ENCODE measurements around the gene ZNF236. TPM values are rescaled to one million over a fixed set of nuclear protein-coding genes. Genes with fewer than 3 reads are reported as not detected.

The ZNF236 gene
- total RNA-seq, 6 experiments from 2014 or later = 3.8 to 7.6 (median 5.8) TPM

DNA sequence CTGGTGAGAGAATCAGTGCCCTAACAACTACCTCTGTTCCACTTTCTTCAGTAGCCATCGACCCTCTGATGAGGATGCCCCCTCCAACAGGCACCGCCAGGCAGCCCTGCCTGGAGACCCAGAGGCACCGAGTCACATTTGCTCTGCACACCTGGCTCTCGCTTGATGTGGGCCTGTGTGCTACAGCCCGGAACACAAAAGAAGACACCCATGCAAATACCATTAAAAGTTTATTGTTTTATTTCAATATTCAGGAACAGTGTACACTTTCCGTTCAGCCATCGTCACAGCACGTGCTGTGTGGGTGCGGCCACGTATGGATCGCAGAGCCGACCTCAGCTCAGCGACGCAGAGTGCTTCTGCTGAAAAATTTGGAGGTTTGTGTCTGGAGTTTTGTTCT, 156.3 kb downstream of the ZNF236 start:
- DNase-seq = peak in 1 of 3 donors; percentile 38
- peaks cover 0 to 12% (median 2%) of the 10 kb centered on the region in 4 donors for H3K4me1 ChIP-seq
- H3K27ac ChIP-seq = no peak overlapping the region
- no peak overlapping the region for H3K4me3 ChIP-seq
- H3K27me3 ChIP-seq = no peaks in the 10 kb centered on the region
- H3K9me3 ChIP-seq = no peaks in the 10 kb centered on the region
- WGBS (ENCODE audit: insufficient coverage, low coverage, low lambda C conversion rate, missing lambda C conversion rate) = 96% methylated on average over 9 of the region's 14 CpGs
- intact Hi-C loops (cut with DNase I) = no loop called here
- ATAC-seq = no peak
- H3K36me3 ChIP-seq = no peaks in the 10 kb centered on the region
- TF ChIP-seq CTCF (IDR thresholded peaks at IDR 0.05) (no peak), POLR2A (IDR thresholded peaks at IDR 0.05) (no peak)

GRCh38 chr18:76979111-76979751, 156.9 kb downstream of the ZNF236 start:
- ATAC-seq (no peak), DNase-seq (peak in 1 of 3 donors; percentile 39)
- Histone ChIP-seq H3K27me3 (no peaks in the 10 kb centered on the region), H3K9me3 (no peaks in the 10 kb centered on the region), H3K4me3 (no peak overlapping the region), H3K36me3 (no peaks in the 10 kb centered on the region), H3K27ac (no peak overlapping the region), H3K4me1 (peaks cover 0 to 12% (median 2%) of the 10 kb centered on the region in 4 donors)
- 90% methylated on average over 11 of the region's 31 CpGs for WGBS (ENCODE audit: insufficient coverage, low coverage, low lambda C conversion rate, missing lambda C conversion rate)
- intact Hi-C loops (cut with DNase I) = no loop called here
- TF ChIP-seq POLR2A (IDR thresholded peaks at IDR 0.05) = no peak
- no peak for TF ChIP-seq CTCF (IDR thresholded peaks at IDR 0.05)

- 72% methylated on average over 13 of the region's 17 CpGs for WGBS (ENCODE audit: insufficient coverage, low coverage, low lambda C conversion rate, missing lambda C conversion rate)
- DNase-seq = peak in 1 of 3 donors; percentile 38
- intact Hi-C loops (cut with DNase I) = loop anchor here in 1 of 2 donors (10.0 kb wide), 1 partner anchor 175 kb away; no protein-coding TSS in a partner anchor
These were observed 157.5 kb downstream of the ZNF236 start for GRCh38 chr18:76979906-76980305.

GRCh38 chr18:76980663-76981395, 158.5 kb downstream of the ZNF236 start:
- Histone ChIP-seq H3K9me3 (no peaks in the 10 kb centered on the region), H3K36me3 (no peaks in the 10 kb centered on the region), H3K4me1 (peaks cover 0 to 12% (median 2%) of the 10 kb centered on the region in 4 donors), H3K27me3 (no peaks in the 10 kb centered on the region), H3K4me3 (no peak overlapping the region), H3K27ac (no peak overlapping the region)
- TF ChIP-seq POLR2A (IDR thresholded peaks at IDR 0.05) = no peak
- no peak for TF ChIP-seq CTCF (IDR thresholded peaks at IDR 0.05)
- no peak for ATAC-seq
- DNase-seq = peak in 1 of 3 donors; percentile 22
- 87% methylated on average over 16 of the region's 23 CpGs for WGBS (ENCODE audit: insufficient coverage, low coverage, low lambda C conversion rate, missing lambda C conversion rate)
- intact Hi-C loops (cut with DNase I) = loop anchor here in 1 of 2 donors (10.0 kb wide), 1 partner anchor 176 kb away; no protein-coding TSS in a partner anchor

More at GRCh38 chr18:76979906-76980305, 157.5 kb downstream of the ZNF236 start:
- Histone ChIP-seq H3K36me3 (no peaks in the 10 kb centered on the region), H3K27ac (no peak overlapping the region), H3K4me3 (no peak overlapping the region), H3K4me1 (peaks cover 0 to 12% (median 2%) of the 10 kb centered on the region in 4 donors), H3K27me3 (no peaks in the 10 kb centered on the region), H3K9me3 (no peaks in the 10 kb centered on the region)
- TF ChIP-seq POLR2A (IDR thresholded peaks at IDR 0.05) (no peak), CTCF (IDR thresholded peaks at IDR 0.05) (no peak)
- no peak for ATAC-seq
